Fibroblast of skin of back (primary cell): Measurements from ENCODE around the gene MILR1.

Experiments
- DNase-seq: peaks from one replicate; pipeline ENCODE4 v3.0.0-alpha.2; 2013

MILR1 gene

DNA sequence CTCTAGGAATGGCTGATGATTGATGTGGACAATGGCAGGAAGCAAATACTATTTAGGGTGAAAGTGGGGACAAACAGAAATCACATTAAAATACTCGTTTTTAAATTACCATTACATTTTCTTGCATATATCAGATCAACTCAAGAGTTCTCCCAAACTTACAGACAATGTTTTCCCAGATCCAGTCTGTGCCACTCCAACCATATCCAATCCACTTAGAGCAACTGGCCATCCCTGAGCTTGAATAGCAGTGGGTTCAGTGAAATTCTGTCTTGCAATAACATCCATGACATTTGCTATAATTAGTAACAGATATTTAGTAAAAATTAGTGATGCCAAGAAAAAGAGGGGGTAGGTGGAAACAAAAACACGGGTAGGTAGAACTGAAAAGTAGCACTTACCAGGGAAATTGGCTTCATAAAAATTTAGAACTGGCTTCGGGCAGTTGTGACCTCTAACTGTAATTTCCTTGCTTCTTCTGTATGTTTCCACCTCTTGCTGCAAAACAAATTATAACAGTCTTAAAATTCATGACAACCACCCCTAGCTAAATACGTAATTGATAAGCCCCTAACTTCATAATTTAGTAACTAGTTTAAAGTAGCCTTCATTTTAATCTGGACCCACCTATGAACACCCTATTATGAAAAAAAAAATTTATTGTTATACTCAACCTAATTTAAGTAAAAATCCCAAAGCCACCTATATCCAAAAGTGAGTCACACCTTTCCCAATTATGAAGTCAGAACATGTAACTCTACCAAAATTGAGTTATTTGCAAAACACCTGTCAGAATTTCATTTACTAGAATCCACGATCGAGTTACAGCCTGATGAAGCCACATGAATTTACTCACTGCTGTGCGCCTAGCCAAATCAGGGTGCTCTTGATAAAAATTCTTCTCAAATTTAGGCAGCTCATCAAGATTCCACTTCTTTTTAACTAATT lies 55.2 kb downstream of the MILR1 start:
- no peak for DNase-seq

DNA sequence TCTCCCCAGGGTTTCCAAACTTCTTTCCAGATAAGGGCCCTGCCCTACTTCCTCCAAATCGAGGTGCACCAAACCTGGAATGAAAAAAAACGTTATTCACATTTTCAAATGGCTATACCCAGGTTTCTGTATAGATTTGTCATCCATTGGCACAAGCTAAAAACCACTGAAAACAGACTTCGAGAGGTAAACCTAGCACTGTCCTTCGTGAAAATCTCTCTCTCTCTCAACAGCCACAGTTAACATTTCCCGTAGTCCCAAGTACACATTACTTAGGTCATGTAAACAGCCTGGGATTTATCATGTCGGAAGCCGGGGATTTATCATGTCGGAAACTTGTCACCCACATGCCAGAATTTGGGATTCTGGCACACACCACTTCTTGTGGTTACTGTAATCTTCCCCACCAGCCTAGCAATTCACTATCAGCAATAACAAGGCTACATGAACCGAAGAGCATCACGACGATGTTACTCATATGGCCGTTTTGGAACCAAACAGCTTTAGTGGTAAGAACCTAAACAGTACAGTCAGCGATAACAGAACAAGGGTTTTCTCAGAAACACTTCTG lies 55.9 kb downstream of the MILR1 start:
- peak; percentile 51 for DNase-seq

DNA sequence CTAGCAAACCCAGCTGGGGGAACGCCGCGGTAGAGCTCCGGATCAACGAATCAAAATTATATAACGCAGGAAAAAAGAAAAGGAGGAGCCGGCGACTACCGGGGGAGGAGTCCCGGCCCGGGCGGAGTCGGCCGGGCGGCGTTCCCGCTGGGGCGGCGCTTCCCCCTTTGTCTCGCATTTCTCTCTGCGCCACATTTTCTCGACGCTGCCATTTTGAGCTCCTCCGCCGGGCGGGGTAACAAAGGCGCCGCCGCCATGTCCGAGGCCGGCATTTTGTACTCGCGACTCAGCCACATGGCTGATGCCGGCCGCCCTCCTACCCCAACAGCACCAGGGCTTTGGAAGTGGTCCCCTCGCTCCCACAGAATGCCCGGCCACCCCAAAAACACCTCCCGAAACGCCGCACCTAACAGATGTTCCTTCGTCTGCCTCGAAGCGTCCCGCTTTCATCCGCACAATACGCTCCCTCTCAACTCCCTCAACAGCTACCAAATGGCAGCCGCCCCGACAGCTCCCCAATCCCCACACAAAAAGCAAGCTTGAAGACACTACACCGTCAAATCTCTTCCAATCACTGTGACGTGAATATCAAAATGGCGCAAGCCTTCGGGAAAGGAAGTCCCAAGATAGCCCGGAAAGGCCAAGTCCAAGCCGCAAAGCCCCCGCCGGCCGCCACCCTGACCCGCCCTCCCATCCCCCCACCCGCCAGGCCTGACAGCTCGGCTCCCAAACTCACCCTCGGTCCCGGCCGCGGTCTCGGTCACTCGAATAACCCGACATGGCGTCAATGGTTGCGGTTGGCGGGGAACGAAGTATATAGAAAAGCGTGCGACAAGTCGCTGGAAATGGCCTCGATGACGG lies 56.7 kb downstream of the MILR1 start:
- peak; percentile 91 for DNase-seq

DNA sequence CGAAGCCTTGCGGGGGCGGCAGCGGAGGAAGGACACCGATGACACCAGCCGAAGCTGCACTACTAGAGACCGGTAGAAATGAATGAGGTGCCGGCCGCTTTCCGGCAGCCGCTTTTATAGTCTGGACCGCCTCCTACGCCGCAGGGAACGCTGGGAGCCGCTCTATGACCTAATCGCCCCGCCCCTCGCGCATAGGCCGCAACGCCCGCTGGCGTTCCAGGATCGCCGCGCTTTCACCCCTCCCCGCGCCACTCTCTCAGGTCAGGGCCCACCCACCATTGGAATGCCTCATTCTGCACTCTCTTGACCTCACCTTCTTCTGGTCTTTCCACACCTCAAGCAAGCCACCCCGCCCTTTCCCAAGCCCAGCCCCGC lies 57.3 kb downstream of the MILR1 start, which contains the start of gene DDX5:
TSS of gene DDX5 (minus strand) at position 89 of the 375 bp plus-strand sequence. CDS start 170 bp downstream, outside the sequence.
- DNase-seq: peak; percentile 95

DNA sequence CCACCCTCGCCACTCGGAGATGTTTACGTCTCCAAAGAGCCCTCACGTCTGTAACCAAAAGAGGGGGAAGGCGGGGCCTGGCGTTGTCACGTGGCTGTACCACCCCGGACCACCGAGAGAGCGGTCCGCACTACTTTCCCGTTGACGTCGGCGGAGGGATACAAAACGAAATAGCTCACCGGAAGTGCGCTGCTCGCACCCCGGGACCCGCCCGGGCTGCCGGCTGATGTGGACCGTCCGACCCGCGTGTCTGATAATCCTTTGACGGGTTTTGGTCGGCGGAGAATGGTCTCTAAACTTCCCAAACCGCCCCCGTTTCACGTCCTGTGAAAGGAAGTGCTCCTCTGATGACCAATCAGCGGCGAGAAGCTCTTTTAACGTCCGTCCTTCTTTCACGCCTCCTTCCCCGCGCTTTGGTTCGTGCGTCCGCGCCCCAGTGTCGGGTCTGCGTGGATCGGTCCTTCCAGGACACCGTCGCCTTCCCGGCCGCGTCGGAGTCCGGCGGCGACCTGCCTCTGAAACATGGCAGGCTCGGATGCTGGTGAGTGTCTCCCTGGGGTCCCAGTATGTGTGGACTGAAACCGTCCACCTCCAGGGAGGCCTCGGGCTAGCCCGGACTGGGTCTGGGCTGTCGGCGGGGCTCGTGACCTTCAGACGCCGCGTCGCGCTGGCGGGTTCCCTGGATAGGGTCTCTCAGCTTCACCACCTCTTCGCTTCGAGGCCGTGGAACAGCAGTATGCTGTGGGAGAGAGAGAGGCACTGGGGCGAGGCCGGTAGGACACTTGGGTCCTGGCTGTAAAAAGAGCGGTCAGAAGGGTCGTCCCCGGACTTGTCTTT lies 57.9 kb downstream of the MILR1 start, which contains the start of gene CEP95:
TSS of gene CEP95 (plus strand) at position 402 of the 837 bp plus-strand sequence. CDS start at position 523, 121 bp downstream.
- DNase-seq: peak; percentile 98

DNA sequence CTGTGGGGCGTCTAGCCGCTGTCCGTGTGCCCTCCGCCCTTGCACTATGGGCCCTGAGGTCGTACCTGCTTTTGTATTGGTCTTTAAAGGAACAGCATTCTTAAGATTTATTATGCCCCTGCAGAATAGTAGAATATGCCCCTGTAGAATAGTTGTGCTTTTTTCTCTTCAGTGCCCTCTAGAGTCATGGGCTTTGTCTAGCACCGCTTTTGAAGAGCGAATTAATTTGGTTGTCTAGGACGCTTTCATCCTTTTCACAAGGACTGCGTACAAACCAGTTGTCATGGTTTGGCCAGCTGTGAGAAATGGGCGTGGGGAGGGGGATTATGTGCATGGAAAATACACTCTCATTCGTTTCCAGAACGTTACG lies 58.5 kb downstream of the MILR1 start:
- peak; percentile 78 for DNase-seq

DNA sequence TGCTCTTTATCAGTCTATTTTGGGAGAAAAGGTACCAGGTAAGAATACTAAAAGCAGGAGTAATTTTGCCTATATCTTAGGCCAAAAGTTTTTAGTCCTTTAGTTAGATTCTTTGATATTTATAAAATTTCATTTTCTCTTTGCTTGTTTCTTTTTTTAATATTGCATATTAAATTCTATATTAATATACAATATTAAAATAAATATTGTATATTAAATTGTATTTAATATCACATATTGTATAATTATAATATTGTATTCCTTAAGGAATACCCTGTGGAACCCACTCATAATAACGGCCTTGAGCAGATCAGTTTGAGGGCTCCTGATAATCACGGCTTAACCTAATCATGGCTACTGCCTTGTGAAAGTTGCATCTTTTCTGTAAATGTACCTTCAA lies 59.8 kb downstream of the MILR1 start:
- no peak for DNase-seq

DNA sequence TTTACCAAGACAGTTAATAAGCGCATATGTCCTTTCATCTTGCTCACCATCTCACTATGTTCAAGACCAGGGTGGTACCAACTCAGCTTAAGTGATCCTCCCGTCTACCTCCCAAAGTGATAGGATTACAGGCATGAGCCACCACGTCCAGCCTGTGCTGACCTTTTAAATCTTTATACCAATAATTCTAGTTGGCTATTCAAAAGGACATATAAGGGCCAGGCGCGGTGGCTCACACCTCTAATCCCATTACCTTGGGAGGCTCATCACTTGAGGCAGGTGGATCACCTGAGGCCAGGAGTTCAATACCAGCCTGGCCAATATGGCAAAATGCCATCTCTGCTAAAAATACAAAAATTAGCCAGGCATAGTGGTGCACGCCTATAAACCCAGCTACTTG lies 60.3 kb downstream of the MILR1 start:
- no peak for DNase-seq

DNA sequence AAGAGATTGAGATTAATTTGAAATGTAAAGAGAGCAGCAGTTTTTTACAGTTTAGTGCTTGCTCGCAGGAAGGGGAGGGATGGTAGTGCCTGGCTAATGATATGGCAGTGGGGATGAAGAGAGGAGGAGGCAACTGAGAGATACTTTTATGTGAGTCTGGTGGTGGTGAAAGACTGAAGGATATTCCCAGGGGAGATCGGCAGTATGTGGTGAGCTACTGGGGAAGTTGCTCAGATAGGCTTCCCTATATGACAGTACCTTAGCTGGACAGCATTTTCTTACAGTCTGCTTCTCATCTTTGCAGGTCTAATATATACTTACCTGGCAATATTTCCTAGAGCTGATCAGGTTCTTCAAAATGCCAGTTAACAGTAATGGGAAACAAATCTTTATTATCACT lies 66.5 kb downstream of the MILR1 start:
- DNase-seq: no peak

DNA sequence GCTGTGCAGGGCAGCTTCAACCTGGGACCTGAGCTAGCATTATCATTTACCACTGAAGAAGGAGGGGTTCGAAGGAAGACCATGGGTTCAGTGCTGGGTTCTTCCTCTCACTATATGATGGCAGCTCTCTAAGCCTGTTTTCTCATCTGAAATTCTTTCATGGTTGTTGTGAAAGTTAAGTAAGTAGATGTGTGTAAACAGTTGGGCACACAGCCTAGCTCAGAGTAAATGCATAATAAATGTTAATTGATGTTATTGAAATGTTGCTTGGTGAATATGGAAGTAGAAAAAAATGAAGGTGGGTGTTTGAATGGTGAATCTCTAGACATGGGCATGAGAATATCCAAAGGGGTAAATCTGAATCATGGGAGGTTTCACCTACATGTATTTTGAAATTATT lies 66.9 kb downstream of the MILR1 start:
- DNase-seq: no peak
